HG02981 (cell line): ENCODE measurements around the gene SELENOP.
"Not testable (repeated sequence)": the region's sequence is repeated elsewhere in the genome, so short reads cannot be mapped to it uniquely, and the experiment has no call there.

Source experiments
- ATAC-seq: cut with Tn5 transposase; IDR thresholded peaks from one replicate; pipeline ENCODE4 v1.9.1; 2021; ENCODE audit warnings: mild to moderate bottlenecking, moderate library complexity; ENCODE audit not compliant: unreplicated experiment

SELENOP gene

GRCh38 chr5:42811591-42812446 lies at the start of gene SELENOP:
Gene SELENOP, minus strand, starts transcription at chr5:42811892. Its CDS starts 3,539 bp downstream, at chr5:42808353.
- ATAC-seq: no peak

DNA sequence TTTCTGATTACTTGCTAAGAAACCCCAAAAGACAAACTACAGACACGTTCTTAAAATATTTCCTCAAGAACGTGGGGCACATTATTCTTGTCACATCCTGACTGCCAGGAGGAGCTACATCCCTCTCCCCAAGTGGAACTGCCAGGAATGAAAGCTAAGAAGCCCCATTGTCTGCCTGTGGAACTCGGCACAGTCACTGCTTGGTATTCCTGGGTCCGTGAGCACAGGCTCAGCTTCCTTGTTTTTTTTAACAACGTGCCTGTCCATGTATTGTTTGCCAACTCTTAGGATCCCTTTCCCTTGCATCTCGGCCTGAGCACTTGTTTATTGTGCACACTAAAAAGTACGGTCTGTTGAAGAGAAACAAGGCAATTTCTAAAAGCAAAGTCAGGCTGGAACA lies 47.0 kb upstream of the SELENOP start:
- no peak for ATAC-seq

- ATAC-seq: no peak
Observed at GRCh38 chr5:42858031-42858643, 46.4 kb upstream of the SELENOP start.

- no peak for ATAC-seq
Observed at GRCh38 chr5:42855811-42856210, 44.1 kb upstream of the SELENOP start.

- no peak for ATAC-seq
Observed at GRCh38 chr5:42855386-42855785, 43.7 kb upstream of the SELENOP start.

DNA sequence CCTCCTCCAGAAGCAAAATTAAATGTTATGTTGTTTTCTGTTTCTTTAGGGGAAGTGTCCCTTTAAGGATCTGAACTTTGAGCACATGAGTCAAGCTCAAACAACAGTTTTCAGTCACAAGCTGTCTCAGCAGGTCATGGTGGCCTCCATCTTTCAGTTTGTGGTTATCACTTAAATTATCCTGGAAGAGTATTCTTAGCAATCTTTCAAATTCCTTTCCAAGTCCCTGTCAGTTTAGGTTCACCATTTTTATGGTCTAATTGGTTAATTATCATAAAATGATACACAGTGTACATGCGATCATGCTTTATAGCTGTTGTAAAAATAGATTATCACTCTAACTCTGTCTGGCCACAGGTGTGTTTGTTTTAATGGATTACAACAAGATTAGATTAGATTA lies 43.1 kb upstream of the SELENOP start:
- ATAC-seq: no peak

GRCh38 chr5:42852826-42853225 lies 41.1 kb upstream of the SELENOP start:
- ATAC-seq: no peak

GRCh38 chr5:42851481-42851880 lies 39.8 kb upstream of the SELENOP start:
- ATAC-seq: no peak

DNA sequence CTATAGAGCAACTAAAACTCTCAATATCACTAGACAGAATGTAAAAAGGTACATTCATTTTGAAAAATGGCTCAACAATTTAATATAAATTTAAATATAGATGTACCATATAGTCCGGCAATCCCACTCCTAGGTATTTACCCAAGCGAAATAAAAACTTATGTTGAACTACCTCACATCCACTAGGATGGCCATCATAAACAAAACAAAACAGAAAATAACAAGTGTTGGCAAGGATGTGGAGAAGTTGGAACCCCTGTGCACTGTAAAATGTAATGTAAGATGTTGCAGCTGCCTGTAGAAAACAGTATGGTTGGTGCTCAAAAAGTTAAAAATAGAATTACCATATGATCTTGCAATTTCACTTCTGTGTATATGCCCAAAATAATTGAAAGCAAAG lies 36.9 kb upstream of the SELENOP start:
- no peak for ATAC-seq

DNA sequence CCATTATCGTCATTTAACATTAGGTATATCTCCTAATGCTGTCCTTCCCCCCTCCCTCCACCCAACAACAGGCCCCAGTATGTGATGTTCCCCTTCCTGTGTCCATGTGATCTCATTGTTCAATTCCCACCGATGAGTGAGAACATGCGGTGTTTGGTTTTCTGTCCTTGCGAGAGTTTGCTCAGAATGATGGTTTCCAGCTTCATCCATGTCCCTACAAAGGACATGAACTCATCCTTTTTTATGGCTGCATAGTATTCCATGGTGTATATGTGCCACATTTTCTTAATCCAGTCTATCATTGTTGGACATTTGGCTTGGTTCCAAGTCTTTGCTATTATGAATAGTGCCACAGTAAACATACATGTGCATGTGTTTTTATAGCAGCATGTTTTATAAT lies 32.7 kb upstream of the SELENOP start:
- not testable (repeated sequence) for ATAC-seq

DNA sequence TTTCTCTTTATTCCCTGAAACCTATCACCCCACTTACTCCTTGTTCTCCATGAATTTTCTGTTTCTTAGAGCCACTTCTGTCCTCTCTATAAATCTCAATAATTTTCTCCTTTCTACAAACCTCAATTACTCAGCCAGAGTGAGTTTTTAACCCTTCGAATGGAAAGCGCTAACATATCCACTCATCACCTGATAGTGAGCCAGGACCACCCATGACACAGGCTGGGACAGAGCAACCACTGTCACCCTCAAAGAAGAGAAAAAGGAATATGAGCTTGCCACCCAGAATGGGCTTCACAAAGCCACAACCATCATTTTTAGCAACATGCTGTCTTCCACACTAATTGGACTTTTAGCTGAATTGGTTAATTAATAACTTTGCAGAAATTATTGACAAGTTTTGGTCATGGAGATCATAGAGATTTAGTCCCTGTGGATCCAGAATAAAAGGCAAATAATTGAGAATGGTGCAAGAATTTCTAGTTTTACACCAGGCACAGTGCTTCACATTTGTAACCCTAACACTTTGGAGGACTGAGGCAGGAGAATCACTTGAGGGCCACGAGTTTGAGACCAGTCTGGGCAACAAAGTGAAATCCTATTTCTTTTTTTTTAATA lies 32.1 kb upstream of the SELENOP start:
- ATAC-seq: no peak

- no peak for ATAC-seq
Observed at GRCh38 chr5:42842921-42843641, 31.4 kb upstream of the SELENOP start.

GRCh38 chr5:42840842-42841567 lies 29.3 kb upstream of the SELENOP start:
- ATAC-seq: no peak

GRCh38 chr5:42840269-42840668 lies 28.6 kb upstream of the SELENOP start:
- no peak for ATAC-seq

DNA sequence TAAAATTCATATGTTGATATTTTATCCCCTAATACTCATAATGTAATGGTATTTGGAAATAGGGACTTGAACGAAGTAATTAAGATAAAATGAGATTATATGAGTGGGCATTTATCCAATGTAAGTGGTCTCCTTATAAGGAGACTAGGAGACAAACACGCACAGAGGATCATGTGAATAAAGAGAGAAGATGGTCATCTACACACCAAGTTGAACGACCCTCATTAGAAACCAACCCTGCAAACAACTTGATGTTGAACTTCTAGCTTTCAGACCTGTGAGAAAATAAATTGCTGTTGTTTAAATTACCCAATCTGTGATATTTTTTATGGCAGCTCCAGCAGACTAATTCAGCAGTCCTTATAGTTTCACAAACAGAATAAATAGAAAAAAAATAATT lies 27.5 kb upstream of the SELENOP start:
- no peak for ATAC-seq

DNA sequence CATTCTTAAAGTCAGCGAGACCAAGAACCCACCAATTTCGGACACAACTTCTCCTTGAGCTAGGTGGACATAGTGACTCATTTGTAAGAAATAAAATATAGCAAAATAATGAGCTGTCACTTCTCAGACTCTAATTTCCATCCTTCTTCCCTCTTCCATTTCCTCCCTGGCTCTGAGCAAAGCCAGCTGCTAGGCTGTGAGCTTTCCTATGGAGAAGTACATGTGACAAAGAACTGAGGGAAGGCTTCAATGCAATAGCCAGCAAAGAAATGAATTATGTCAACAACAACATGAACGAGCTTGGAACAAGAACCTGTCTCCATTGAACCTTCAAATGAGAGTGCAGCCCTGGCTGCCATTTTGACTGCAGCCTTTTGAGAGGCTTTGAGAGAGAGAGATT lies 25.9 kb upstream of the SELENOP start:
- no peak for ATAC-seq

- no peak for ATAC-seq
Observed at GRCh38 chr5:42836070-42836769, 24.5 kb upstream of the SELENOP start.

GRCh38 chr5:42832060-42832459 lies 20.4 kb upstream of the SELENOP start:
- no peak for ATAC-seq

DNA sequence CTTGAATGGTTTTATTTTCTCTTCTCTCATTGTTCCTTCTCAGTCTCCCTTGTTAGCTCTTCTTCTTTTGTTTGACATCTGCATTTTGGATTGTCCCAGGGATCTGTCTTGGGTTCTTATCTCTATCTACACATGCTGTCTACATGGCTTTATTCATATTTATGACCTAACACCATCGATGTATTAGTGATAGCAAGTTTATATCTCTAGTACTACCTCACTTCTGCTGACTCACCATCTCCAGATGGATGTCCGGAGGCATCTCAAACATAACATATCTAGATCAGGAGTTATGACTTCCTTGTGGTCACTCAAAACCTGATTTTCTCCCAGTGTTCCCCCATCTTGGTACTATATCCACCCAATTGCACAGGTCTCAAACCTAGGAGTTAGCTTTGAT lies 19.2 kb upstream of the SELENOP start:
- no peak for ATAC-seq

DNA sequence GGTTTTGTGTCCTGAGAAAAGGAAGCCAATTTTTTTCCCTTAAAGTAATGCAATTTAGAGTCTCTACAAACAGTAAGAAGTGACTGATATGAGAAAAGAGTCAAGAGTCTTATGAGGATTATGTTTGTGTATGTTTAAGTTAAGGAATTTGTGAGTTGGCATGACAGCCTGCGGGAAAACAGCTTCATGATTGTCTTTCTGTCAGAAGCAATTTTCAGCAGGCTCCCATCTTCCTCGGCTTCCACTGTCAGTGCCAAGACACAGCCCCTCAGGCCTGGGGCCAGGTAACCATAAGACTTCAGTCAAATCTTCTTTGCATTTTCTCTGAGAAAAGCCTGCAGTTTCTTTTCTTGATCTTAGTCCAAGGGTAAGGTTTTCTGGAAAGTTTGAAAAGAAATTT lies 17.0 kb upstream of the SELENOP start:
- ATAC-seq: no peak
